Measurements from ENCODE around the gene PRKCE. TPM values are rescaled to one million over a fixed set of nuclear protein-coding genes. Genes with fewer than 3 reads are reported as not detected.

Gene PRKCE
- total RNA-seq, 6 experiments from 2014 or later: 5.2 to 18.8 (median 11.0) TPM

DNA sequence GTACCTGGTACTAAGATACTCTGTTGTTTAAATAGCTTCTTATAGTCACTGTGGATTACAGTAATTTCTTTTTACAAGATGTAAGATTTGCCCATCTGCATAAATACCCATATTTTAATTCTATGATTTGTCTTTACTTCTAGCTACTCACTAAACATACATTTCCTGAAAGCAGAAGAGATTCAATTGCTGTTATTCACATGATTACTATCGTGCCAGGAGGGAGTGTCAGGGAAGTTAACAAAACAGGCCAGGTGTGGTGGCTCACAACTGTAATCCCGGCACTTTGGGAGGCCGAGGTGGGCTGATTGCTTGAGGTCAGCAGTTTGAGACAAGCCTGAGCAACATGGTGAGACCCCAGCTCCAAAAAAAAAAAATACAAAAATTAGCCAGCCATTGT is 33.8 kb downstream of the PRKCE start:
- no peak for DNase-seq
- Histone ChIP-seq H3K9me3 (no peaks in the 10 kb centered on the region), H3K36me3 (no peaks in the 10 kb centered on the region), H3K27me3 (no peaks in the 10 kb centered on the region), H3K4me1 (peaks cover 0 to 7% (median 3%) of the 10 kb centered on the region in 4 donors), H3K27ac (no peak overlapping the region), H3K4me3 (no peak overlapping the region)
- ATAC-seq: no peak
- WGBS (ENCODE audit: insufficient coverage, low coverage, low lambda C conversion rate, missing lambda C conversion rate): 89% methylated on average over 3 of the region's 3 CpGs
- TF ChIP-seq, protein P1, sequence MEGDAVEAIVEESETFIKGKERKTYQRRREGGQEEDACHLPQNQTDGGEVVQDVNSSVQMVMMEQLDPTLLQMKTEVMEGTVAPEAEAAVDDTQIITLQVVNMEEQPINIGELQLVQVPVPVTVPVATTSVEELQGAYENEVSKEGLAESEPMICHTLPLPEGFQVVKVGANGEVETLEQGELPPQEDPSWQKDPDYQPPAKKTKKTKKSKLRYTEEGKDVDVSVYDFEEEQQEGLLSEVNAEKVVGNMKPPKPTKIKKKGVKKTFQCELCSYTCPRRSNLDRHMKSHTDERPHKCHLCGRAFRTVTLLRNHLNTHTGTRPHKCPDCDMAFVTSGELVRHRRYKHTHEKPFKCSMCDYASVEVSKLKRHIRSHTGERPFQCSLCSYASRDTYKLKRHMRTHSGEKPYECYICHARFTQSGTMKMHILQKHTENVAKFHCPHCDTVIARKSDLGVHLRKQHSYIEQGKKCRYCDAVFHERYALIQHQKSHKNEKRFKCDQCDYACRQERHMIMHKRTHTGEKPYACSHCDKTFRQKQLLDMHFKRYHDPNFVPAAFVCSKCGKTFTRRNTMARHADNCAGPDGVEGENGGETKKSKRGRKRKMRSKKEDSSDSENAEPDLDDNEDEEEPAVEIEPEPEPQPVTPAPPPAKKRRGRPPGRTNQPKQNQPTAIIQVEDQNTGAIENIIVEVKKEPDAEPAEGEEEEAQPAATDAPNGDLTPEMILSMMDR (IDR thresholded peaks at IDR 0.05): no peak
- TF ChIP-seq POLR2A (IDR thresholded peaks at IDR 0.05): no peak
- intact Hi-C loops (cut with DNase I): no loop called here

- ATAC-seq (no peak), DNase-seq (no peak)
- H3K4me1 ChIP-seq: no peaks in the 10 kb centered on the region
- H3K9me3 ChIP-seq: no peaks in the 10 kb centered on the region
- TF ChIP-seq, protein P1 (IDR thresholded peaks at IDR 0.05): no peak
- no peak for TF ChIP-seq POLR2A (IDR thresholded peaks at IDR 0.05)
- intact Hi-C loops (cut with DNase I): no loop called here
- no peak overlapping the region for H3K4me3 ChIP-seq
- no peak overlapping the region for H3K27ac ChIP-seq
- H3K36me3 ChIP-seq: no peaks in the 10 kb centered on the region
- no CpG with 5 or more reads among the region's 1 CpG for WGBS (ENCODE audit: insufficient coverage, low coverage, low lambda C conversion rate, missing lambda C conversion rate)
- no peaks in the 10 kb centered on the region for H3K27me3 ChIP-seq
Measured at GRCh38 chr2:45687964-45688363, 36.5 kb downstream of the PRKCE start.

DNA sequence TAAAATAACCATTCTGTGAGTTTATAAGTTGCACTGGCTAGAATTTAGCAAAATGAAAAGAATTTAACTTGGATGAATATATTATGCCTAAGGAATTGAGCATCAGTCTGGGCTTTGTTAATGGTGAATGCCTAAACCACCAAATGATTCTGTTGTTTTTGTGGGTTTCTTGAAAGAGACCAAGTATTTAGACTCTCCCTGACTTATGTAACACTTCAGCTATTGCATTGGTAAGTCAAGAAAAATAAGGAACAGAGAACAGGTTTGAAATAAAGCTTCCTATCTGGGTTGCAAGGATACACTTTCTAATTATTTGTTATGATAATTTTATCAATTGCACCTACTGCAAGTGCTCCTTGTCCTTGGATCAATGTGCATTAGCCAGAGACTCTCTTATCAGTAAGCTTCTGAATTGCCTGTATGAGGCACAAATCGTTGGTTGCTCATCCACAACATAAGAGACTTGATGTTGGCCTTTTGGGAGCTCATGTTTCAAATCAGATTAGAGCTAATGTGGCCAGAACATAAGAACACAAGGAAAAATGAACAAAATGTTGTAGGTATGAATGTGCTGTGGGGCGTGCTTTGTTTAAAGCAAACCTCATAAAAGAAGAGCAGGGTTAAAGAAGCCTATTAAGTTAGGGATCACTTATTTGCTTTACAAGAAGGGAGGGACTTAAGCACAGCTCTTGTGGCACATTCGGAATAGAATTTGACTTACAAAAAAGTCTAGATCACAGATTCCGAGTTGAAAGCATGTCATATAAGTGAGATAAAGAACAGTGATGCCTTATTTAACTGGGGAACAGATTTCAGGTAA is 37.2 kb downstream of the PRKCE start:
- TF ChIP-seq, protein P1 (IDR thresholded peaks at IDR 0.05): no peak
- TF ChIP-seq POLR2A (IDR thresholded peaks at IDR 0.05): no peak
- intact Hi-C loops (cut with DNase I): no loop called here
- ATAC-seq: no peak
- WGBS (ENCODE audit: insufficient coverage, low coverage, low lambda C conversion rate, missing lambda C conversion rate): 81% methylated on average over 4 of the region's 4 CpGs
- Histone ChIP-seq H3K27ac (no peak overlapping the region), H3K36me3 (no peaks in the 10 kb centered on the region), H3K27me3 (no peaks in the 10 kb centered on the region), H3K4me1 (no peaks in the 10 kb centered on the region), H3K4me3 (no peak overlapping the region), H3K9me3 (no peaks in the 10 kb centered on the region)
- DNase-seq: no peak

GRCh38 chr2:45690231-45690630 is 38.8 kb downstream of the PRKCE start:
- H3K9me3 ChIP-seq: no peaks in the 10 kb centered on the region
- H3K4me3 ChIP-seq: no peak overlapping the region
- intact Hi-C loops (cut with DNase I): no loop called here
- WGBS (ENCODE audit: insufficient coverage, low coverage, low lambda C conversion rate, missing lambda C conversion rate): 59% methylated on average over 2 of the region's 2 CpGs
- no peak for ATAC-seq
- no peaks in the 10 kb centered on the region for H3K27me3 ChIP-seq
- H3K27ac ChIP-seq: no peak overlapping the region
- DNase-seq: no peak
- TF ChIP-seq POLR2A (IDR thresholded peaks at IDR 0.05): no peak
- TF ChIP-seq, protein P1 (IDR thresholded peaks at IDR 0.05): no peak
- H3K36me3 ChIP-seq: no peaks in the 10 kb centered on the region
- H3K4me1 ChIP-seq: no peaks in the 10 kb centered on the region
